ENCODE measurements around the gene SACM1L.

Gene SACM1L

DNA sequence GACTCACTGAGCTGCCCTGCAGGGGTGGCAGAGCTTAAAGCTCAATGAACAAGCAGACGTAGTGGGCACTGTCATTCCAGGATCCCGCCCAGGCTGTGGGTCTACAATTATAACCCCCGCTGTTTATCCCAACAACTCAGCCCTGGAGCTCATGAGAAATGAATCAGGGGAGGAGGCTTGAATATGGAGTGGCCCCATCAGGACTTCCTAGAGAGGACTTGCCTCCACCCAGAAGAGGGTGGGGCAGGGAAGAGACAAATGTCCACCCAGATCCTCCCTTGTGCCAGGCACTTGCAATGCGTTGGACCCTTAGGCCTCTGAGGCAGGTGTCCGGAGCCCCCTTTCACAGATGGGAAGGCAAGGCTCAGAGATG, 74.1 kb downstream of the SACM1L start:
- Histone ChIP-seq H3K79me1 (ENCODE audit: low read length) (no peaks in the 10 kb centered on the region), H2BK12ac (ENCODE audit: low read length) (no peak overlapping the region), H2BK5ac (ENCODE audit: low read depth, low read length, poor library complexity) (no peak overlapping the region), H3K27ac (ENCODE audit: low read depth, low read length) (no peak overlapping the region), H2BK120ac (ENCODE audit: insufficient read depth, low read length, poor library complexity) (no peak overlapping the region), H3K4me2 (ENCODE audit: low read length) (no peak overlapping the region), H3K27me3 (ENCODE audit: insufficient read depth, low read length) (no peaks in the 10 kb centered on the region), H3K23ac (ENCODE audit: low read length) (no peak overlapping the region), H3K79me2 (ENCODE audit: control insufficient read depth, insufficient read depth, low read length, poor library complexity) (no peaks in the 10 kb centered on the region), H3K36me3 (ENCODE audit: control insufficient read depth in 1 of 2, insufficient read depth in 2 of 2, low read length in 2 of 2) (no peaks in the 10 kb centered on the region), H3K9me3 (ENCODE audit: insufficient read depth, low read depth, low read length) (peaks cover 2% of the 10 kb centered on the region), H3K4ac (ENCODE audit: low read depth, low read length) (no peak overlapping the region), H3K4me3 (ENCODE audit: low read depth, low read length) (no peak overlapping the region), H3K9ac (ENCODE audit: low read length) (no peak overlapping the region), H3K4me1 (ENCODE audit: control insufficient read depth in 1 of 2, insufficient read depth in 2 of 2, low read length in 2 of 2) (no peaks in the 10 kb centered on the region), H4K12ac (ENCODE audit: low read depth, low read length) (no peak overlapping the region), H2AFZ (ENCODE audit: insufficient read depth, low read length, poor library complexity) (no peak overlapping the region), H4K8ac (ENCODE audit: low read depth, low read length) (no peak overlapping the region), H2AK5ac (ENCODE audit: low read length) (no peak overlapping the region), H4K91ac (ENCODE audit: low read depth, low read length) (no peak overlapping the region), H3K18ac (ENCODE audit: low read length) (no peak overlapping the region), H3K14ac (ENCODE audit: low read length) (no peak overlapping the region)
- no CpG with 5 or more reads among the region's 5 CpGs for WGBS (ENCODE audit: extremely low coverage, insufficient coverage, insufficient read length)
- no peak for DNase-seq

- H3K79me1 ChIP-seq (ENCODE audit: low read length): no peaks in the 10 kb centered on the region
- no peak overlapping the region for H2BK120ac ChIP-seq (ENCODE audit: insufficient read depth, low read length, poor library complexity)
- no peak overlapping the region for H3K18ac ChIP-seq (ENCODE audit: low read length)
- H4K91ac ChIP-seq (ENCODE audit: low read depth, low read length): no peak overlapping the region
- H4K12ac ChIP-seq (ENCODE audit: low read depth, low read length): no peak overlapping the region
- no peak overlapping the region for H3K9ac ChIP-seq (ENCODE audit: low read length)
- no peak overlapping the region for H3K4me2 ChIP-seq (ENCODE audit: low read length)
- H3K14ac ChIP-seq (ENCODE audit: low read length): no peak overlapping the region
- no peak overlapping the region for H2AFZ ChIP-seq (ENCODE audit: insufficient read depth, low read length, poor library complexity)
- no peak overlapping the region for H4K8ac ChIP-seq (ENCODE audit: low read depth, low read length)
- no CpG with 5 or more reads among the region's 9 CpGs for WGBS (ENCODE audit: extremely low coverage, insufficient coverage, insufficient read length)
- H3K27ac ChIP-seq (ENCODE audit: low read depth, low read length): no peak overlapping the region
- no peak overlapping the region for H3K23ac ChIP-seq (ENCODE audit: low read length)
- H3K27me3 ChIP-seq (ENCODE audit: insufficient read depth, low read length): no peaks in the 10 kb centered on the region
- peak overlapping the region; percentile 32 for H3K4me3 ChIP-seq (ENCODE audit: low read depth, low read length)
- H3K4ac ChIP-seq (ENCODE audit: low read depth, low read length): no peak overlapping the region
- DNase-seq: no peak
- H2AK5ac ChIP-seq (ENCODE audit: low read length): no peak overlapping the region
- H3K9me3 ChIP-seq (ENCODE audit: insufficient read depth, low read depth, low read length): peaks cover 2% of the 10 kb centered on the region
- no peaks in the 10 kb centered on the region for H3K36me3 ChIP-seq (ENCODE audit: control insufficient read depth in 1 of 2, insufficient read depth in 2 of 2, low read length in 2 of 2)
- no peaks in the 10 kb centered on the region for H3K79me2 ChIP-seq (ENCODE audit: control insufficient read depth, insufficient read depth, low read length, poor library complexity)
- H2BK12ac ChIP-seq (ENCODE audit: low read length): no peak overlapping the region
- no peak overlapping the region for H2BK5ac ChIP-seq (ENCODE audit: low read depth, low read length, poor library complexity)
- no peaks in the 10 kb centered on the region for H3K4me1 ChIP-seq (ENCODE audit: control insufficient read depth in 1 of 2, insufficient read depth in 2 of 2, low read length in 2 of 2)
Measured at GRCh38 chr3:45765266-45765851, 76.2 kb downstream of the SACM1L start.

DNA sequence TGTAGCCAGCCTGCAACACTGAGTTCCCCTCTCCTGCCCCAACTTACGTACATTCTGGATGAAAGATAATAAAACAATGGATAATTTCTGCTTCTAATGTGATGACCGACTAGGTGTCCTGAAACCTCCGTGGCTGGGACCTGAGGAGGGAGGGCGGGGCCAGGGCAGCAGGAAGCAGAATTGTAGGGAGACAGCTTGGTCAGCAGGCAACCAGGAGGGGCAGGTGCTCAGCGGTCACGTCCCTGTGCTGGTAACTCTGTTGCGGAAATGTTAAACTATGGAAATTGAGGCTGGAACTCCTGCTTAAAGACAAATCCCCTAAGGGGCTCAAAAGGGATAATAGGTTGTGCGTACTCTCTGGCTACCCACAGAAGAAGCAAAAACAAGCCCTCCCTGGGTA, 76.8 kb downstream of the SACM1L start:
- no peak overlapping the region for H3K23ac ChIP-seq (ENCODE audit: low read length)
- no peaks in the 10 kb centered on the region for H3K36me3 ChIP-seq (ENCODE audit: control insufficient read depth in 1 of 2, insufficient read depth in 2 of 2, low read length in 2 of 2)
- no peak overlapping the region for H3K14ac ChIP-seq (ENCODE audit: low read length)
- no peak overlapping the region for H3K4me3 ChIP-seq (ENCODE audit: low read depth, low read length)
- no peak overlapping the region for H3K4me2 ChIP-seq (ENCODE audit: low read length)
- WGBS (ENCODE audit: extremely low coverage, insufficient coverage, insufficient read length): no CpG with 5 or more reads among the region's 8 CpGs
- no peaks in the 10 kb centered on the region for H3K79me1 ChIP-seq (ENCODE audit: low read length)
- no peak overlapping the region for H4K12ac ChIP-seq (ENCODE audit: low read depth, low read length)
- H2AK5ac ChIP-seq (ENCODE audit: low read length): no peak overlapping the region
- peaks cover 2% of the 10 kb centered on the region for H3K9me3 ChIP-seq (ENCODE audit: insufficient read depth, low read depth, low read length)
- H3K18ac ChIP-seq (ENCODE audit: low read length): no peak overlapping the region
- H2AFZ ChIP-seq (ENCODE audit: insufficient read depth, low read length, poor library complexity): no peak overlapping the region
- no peak overlapping the region for H2BK120ac ChIP-seq (ENCODE audit: insufficient read depth, low read length, poor library complexity)
- H3K4me1 ChIP-seq (ENCODE audit: control insufficient read depth in 1 of 2, insufficient read depth in 2 of 2, low read length in 2 of 2): no peaks in the 10 kb centered on the region
- H3K4ac ChIP-seq (ENCODE audit: low read depth, low read length): no peak overlapping the region
- DNase-seq: no peak
- H2BK5ac ChIP-seq (ENCODE audit: low read depth, low read length, poor library complexity): no peak overlapping the region
- H4K91ac ChIP-seq (ENCODE audit: low read depth, low read length): no peak overlapping the region
- no peak overlapping the region for H3K27ac ChIP-seq (ENCODE audit: low read depth, low read length)
- no peak overlapping the region for H4K8ac ChIP-seq (ENCODE audit: low read depth, low read length)
- no peak overlapping the region for H3K9ac ChIP-seq (ENCODE audit: low read length)
- no peak overlapping the region for H2BK12ac ChIP-seq (ENCODE audit: low read length)
- no peaks in the 10 kb centered on the region for H3K79me2 ChIP-seq (ENCODE audit: control insufficient read depth, insufficient read depth, low read length, poor library complexity)
- H3K27me3 ChIP-seq (ENCODE audit: insufficient read depth, low read length): no peaks in the 10 kb centered on the region

GRCh38 chr3:45771166-45771775, 82.1 kb downstream of the SACM1L start:
- Histone ChIP-seq H3K79me2 (ENCODE audit: control insufficient read depth, insufficient read depth, low read length, poor library complexity) (no peaks in the 10 kb centered on the region), H3K4ac (ENCODE audit: low read depth, low read length) (no peak overlapping the region), H3K79me1 (ENCODE audit: low read length) (no peaks in the 10 kb centered on the region), H4K91ac (ENCODE audit: low read depth, low read length) (no peak overlapping the region), H4K12ac (ENCODE audit: low read depth, low read length) (no peak overlapping the region), H2AK5ac (ENCODE audit: low read length) (no peak overlapping the region), H3K14ac (ENCODE audit: low read length) (no peak overlapping the region), H2BK12ac (ENCODE audit: low read length) (no peak overlapping the region), H3K36me3 (ENCODE audit: control insufficient read depth in 1 of 2, insufficient read depth in 2 of 2, low read length in 2 of 2) (no peaks in the 10 kb centered on the region), H3K4me2 (ENCODE audit: low read length) (no peak overlapping the region), H3K18ac (ENCODE audit: low read length) (no peak overlapping the region), H3K23ac (ENCODE audit: low read length) (no peak overlapping the region), H3K27ac (ENCODE audit: low read depth, low read length) (no peak overlapping the region), H2AFZ (ENCODE audit: insufficient read depth, low read length, poor library complexity) (no peak overlapping the region), H3K9ac (ENCODE audit: low read length) (no peak overlapping the region), H2BK120ac (ENCODE audit: insufficient read depth, low read length, poor library complexity) (no peak overlapping the region), H3K9me3 (ENCODE audit: insufficient read depth, low read depth, low read length) (peaks cover 2% of the 10 kb centered on the region), H3K27me3 (ENCODE audit: insufficient read depth, low read length) (no peaks in the 10 kb centered on the region), H3K4me3 (ENCODE audit: low read depth, low read length) (no peak overlapping the region), H4K8ac (ENCODE audit: low read depth, low read length) (no peak overlapping the region), H3K4me1 (ENCODE audit: control insufficient read depth in 1 of 2, insufficient read depth in 2 of 2, low read length in 2 of 2) (no peaks in the 10 kb centered on the region), H2BK5ac (ENCODE audit: low read depth, low read length, poor library complexity) (no peak overlapping the region)
- no peak for DNase-seq
- WGBS (ENCODE audit: extremely low coverage, insufficient coverage, insufficient read length): no CpG with 5 or more reads among the region's 9 CpGs

Data from trophoblast cell (in vitro differentiated cells and primary cell).